T-helper 22 cell (primary cell): Measurements from ENCODE around the gene TBRG1.

Experiments
- DNase-seq: peaks from one replicate; pipeline ENCODE4 v3.0.0-alpha.2; 2020; ENCODE audit warnings: low read depth

Gene TBRG1

GRCh38 chr11:124612567-124613246 lies 10.0 kb upstream of the TBRG1 start:
- no peak for DNase-seq

- no peak for DNase-seq
Observed at GRCh38 chr11:124618863-124619262, 3.8 kb upstream of the TBRG1 start.

- no peak for DNase-seq
Observed at GRCh38 chr11:124623861-124624525, 1.3 kb downstream of the TBRG1 start.

- DNase-seq, result no peak
Observed at GRCh38 chr11:124625504-124626168, 3.0 kb downstream of the TBRG1 start.

- DNase-seq, result no peak
Observed at GRCh38 chr11:124627546-124627945, 4.9 kb downstream of the TBRG1 start.

- DNase-seq, result no peak
Observed at GRCh38 chr11:124629961-124630360, 7.3 kb downstream of the TBRG1 start.

GRCh38 chr11:124633355-124633754 lies 10.7 kb downstream of the TBRG1 start:
- DNase-seq, result no peak

- no peak for DNase-seq
Observed at GRCh38 chr11:124635932-124636331, 13.3 kb downstream of the TBRG1 start.

GRCh38 chr11:124638500-124638899 lies 15.8 kb downstream of the TBRG1 start:
- DNase-seq, result no peak

GRCh38 chr11:124639186-124639585 lies 16.5 kb downstream of the TBRG1 start:
- DNase-seq, result no peak

- no peak for DNase-seq
Observed at GRCh38 chr11:124640666-124641065, 18.0 kb downstream of the TBRG1 start.

- DNase-seq, result no peak
Observed at GRCh38 chr11:124642628-124643027, 20.0 kb downstream of the TBRG1 start.

- DNase-seq, result no peak
Observed at GRCh38 chr11:124643042-124643604, 20.5 kb downstream of the TBRG1 start.

GRCh38 chr11:124643605-124644425 lies 21.2 kb downstream of the TBRG1 start:
- DNase-seq, result no peak

- no peak for DNase-seq
Observed at GRCh38 chr11:124644426-124645280, 22.0 kb downstream of the TBRG1 start.

GRCh38 chr11:124646148-124646547 lies 23.5 kb downstream of the TBRG1 start:
- no peak for DNase-seq

- no peak for DNase-seq
Observed at GRCh38 chr11:124648610-124649009, 25.9 kb downstream of the TBRG1 start.

GRCh38 chr11:124656774-124657630 lies 34.3 kb downstream of the TBRG1 start:
- DNase-seq, result no peak

GRCh38 chr11:124657904-124658303 lies 35.2 kb downstream of the TBRG1 start:
- DNase-seq, result no peak

- no peak for DNase-seq
Observed at GRCh38 chr11:124658501-124658900, 35.8 kb downstream of the TBRG1 start.
